NCI-H748 (cell line): Measurements from ENCODE around the gene NF2.

ENCODE experiments used
- DNase-seq: peaks from one replicate; lab custom pipeline; 2025; ENCODE audit not compliant: unreplicated experiment; lab: John Stamatoyannopoulos, UW

The NF2 gene

DNA sequence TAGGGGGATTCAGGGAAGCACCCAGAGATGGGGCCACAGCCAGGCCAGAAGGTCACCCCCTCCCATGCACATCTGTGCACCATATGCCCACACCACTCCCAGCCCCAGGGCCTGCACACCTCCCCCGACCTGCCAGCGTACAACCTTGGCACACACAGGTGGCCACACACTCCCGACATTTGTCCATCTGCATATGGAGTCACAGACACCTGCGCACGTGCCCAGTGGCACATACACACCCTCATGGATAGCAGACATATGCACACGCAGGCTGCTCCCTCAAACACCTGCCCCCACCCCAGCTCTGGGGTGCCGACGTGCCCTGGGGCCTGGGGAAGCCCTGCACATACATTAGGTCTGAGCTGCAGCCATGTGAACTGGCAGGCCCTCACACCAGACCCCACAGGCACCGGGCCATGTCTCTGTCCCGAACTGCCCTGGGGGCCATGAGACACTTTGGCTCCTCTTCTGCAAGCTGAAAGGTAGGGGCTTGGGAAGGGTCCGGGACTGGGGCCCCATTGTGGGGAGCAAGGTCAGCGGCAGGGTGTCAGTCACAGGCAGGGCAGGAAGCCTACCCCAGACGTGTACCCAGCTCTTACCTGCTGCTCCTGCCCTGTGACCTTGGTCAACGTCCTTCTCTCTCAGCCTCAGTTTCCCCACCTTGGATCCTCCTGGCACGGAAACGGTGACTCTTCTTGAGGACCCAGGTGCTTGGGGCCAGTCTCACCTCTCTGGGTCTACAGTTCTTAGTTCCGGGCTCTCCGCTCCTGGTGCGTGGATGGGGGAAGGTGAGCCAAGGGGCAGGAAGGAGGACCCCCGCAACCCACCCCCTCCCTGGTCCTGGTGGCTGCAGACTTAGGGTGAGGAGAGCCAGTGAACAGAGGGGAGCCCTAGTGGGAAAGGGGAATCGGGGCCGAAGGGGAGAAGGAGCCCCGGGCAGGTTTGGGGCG is 115.8 kb downstream of the NF2 start:
- no peak for DNase-seq

DNA sequence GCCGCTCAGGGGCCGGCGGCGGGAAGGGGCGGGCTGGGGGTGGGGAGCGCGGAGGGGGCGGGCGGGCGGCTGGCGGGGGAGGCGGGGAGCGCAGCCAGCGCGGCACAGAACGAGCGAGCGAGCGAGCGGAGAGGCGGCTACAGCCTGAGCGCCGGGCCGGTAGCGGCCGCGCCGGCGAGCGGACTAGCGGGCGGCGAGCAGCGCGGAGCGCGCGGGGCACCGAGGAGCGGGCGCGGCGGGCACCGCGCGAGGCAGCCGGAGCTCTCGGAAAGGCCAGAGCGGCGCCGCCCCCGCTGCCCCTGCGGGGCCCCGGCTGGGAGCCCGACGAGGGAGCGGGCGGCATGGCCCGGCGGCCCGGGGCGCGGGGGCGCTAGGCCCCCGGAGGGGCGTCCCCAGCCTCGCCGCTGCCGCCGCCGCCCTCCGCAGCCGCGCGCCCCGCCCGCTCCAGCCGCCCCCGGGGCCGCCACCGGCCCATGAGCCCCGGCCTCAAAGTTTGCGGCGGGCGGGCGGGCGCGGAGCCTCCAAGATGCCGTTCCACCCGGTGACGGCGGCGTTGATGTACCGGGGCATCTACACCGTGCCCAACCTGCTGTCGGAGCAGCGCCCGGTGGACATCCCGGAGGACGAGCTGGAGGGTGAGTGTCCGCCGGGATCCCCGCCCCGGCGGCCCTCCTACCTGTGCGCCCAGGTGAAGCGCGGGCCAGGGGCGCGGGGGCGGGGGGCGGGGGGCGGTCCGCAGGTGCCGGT is 116.6 kb downstream of the NF2 start, which contains the start of gene CABP7:
CABP7 (plus strand) TSS at position 105 of the 747 bp plus-strand sequence; CDS start at position 527, 422 bp downstream.
- peak; percentile 26 for DNase-seq

DNA sequence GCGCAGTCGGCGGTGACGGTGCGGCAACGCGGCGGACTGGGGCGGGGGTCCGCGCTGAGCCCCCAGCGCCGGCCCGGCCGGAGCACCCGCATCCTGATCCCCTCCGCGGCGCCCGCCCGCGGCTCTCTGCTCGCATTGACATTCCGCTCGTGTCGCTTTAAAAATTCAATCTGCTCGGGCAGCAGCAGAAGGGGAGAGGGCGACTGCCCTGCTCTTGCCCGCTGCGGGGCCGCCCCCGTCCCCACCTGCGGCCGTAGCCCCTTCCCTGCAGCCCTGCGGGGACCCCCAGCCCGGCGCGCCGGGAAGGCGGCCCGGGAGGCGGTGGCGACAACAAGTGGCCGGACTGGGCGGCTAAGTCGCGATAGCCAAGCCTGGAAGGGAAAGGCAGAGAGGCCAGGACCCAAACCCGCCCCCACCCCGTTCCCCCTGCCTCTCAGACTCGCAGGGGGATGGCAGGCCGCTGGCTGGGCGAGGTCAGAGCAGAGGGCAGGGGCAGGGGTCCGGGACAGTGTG is 117.4 kb downstream of the NF2 start:
- DNase-seq, result peak; percentile 13

DNA sequence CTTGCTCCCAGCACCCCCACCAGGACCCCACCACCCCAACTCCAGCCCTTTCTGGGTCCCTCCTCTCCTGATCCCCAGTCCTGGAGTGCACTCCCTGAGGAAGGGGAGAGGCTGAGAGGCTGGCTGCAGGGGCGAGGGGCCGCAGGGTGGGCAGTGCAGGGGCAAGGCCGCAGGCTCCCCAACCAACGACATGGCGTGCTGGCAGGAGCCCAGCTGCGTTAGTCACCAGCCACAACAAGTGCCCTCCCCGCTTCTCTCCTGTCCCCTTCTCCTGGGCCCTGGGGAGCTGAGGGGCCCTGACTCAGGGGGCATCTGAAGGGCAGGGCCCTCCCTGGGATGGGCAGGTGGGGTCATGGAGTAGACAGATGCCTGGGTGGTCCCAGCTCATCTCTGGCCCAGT is 118.7 kb downstream of the NF2 start:
- DNase-seq, result no peak

DNA sequence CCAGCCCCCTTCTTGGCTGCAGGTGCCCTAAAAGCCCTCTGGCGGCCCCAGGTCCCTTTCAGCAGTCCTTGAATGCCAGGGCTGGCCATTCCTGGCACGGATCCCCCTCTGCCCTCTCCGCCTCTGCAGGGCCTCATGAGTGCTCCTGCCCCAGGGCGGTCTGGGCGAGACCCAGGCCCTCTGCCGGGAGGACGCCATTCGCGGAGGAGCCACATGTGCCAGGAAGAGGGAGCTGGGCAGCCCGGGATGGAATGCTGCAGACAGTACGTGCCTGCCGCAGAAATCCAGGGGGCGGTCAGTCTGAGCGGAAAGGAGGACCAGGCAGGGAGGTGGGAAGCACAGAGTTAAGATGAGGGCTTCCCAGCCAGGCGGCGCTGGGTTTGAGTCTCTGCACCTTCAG is 119.2 kb downstream of the NF2 start:
- DNase-seq, result no peak

DNA sequence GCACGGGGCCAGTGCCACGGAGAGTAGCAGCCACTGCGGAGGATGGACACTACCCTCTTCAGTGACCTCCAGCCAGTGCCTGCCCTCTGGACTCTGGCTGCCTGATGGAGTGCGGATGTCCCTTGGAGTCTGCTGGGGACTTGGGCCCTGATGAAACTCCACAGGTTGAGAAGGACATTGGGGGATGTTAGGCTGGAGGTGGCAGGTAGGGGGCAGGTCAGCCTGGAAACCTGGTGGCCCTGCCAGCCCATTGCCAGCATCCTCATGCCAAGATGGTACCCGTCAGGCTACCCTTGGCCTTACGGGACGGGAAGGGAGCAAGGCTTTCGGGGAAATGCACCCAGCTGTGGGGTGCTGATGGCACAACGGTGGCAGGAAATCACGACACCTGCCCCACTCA is 120.3 kb downstream of the NF2 start:
- no peak for DNase-seq

DNA sequence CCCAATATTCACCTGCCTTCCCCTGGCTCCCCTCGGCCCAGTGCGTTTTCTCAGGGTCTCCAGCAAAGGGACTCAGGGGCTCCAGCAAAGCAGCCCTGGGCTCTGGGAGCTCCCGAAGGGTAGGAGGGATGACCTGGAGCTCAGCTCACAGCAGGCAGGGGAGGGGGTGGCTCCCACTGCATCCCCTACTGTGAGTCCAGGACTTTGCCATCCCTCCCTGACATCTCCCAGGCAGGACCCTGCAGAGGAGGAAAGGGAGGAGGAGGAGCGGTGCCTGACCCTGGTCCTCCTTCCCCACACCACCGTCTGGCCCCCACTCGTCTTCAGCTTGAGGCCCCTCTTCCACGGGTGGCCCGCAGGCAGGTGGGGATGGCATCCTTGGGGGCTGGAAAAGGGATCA is 121.4 kb downstream of the NF2 start:
- DNase-seq, result no peak

DNA sequence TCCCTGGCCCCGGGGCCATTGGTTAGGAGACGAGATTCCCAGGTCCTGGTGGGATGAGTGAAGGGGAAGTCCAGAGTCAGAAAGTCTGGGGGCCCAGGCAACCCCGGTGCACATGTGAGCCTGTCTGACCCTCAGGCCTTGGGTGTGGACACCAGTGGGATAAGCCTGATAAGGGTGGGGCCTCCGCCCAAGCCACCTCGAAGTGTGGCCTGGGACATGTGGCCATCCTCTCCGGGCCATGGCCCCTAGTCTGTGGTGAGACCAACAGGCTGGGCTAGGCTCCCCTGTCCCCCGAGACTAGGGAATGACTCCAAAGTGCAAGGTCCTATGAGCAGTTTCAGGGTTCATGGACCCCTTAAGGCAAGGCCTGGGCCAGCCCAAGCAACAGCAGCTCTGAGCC is 122.7 kb downstream of the NF2 start:
- no peak for DNase-seq

DNA sequence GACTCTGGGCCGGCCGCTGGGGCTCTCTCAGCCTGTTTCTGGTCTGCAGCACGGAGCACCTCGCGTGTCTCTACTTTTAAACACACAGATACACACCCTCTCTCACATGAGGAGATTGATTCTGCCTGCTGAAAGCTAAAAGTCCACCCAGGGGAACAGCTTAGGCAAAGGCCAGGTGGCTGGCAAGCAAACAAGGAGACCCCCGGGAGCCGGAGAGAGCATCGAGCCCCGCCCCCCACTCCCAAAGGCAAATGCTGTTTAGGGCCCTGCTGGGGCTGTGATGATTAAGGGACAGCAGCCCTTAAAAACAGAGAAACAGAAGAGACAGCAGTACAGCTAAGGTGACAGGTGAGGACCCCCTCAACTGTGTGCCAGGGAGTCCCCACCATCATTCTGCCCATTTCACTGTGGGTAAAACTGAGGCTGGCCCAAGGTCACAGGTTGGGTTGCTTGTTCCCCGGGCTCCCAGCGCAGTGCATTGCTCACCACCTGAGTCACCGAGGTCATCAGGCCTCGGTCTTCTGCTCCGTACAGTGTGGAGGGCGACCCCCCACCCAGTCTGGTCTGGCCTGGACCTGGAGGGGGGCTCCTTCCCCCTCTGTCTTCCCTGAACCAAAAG is 123.2 kb downstream of the NF2 start:
- DNase-seq, result no peak

DNA sequence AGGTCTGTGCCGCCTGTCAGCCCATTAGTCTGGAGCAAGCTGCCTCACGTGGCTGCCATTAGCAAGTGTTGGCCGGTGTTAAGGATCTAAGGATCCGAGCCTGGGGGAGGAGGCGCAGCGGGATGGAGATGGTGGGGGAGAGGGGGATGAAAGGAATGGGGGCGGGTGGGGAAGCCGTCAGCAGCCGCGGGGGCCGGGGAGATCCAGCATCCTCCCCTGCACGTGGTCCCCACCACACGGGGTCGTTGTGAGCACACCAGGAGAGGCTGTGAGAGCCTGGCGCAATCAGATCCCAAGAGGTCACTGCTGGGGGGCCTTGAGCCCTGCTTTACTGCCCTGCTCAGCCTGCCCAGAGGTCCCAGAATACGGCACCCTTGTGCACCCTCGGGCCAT is 123.7 kb downstream of the NF2 start:
- no peak for DNase-seq

DNA sequence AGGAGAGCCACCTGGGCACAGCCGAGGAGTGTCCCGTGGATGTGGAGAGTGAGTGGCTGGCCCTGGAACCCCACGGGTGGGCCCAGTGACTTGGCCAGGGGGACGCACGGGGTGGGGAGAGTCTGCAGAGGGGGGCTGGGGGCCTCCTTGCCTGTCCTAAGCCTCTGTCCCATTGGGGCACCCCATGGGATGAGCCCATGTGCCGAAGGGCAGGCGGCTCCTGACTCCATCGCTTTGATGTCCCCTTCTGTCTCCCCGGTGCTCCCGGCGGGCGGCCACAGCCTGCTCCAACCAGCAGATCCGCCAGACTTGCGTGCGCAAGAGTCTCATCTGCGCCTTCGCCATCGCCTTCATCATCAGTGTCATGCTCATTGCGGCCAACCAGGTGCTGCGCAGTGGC is 125.7 kb downstream of the NF2 start:
- no peak for DNase-seq

DNA sequence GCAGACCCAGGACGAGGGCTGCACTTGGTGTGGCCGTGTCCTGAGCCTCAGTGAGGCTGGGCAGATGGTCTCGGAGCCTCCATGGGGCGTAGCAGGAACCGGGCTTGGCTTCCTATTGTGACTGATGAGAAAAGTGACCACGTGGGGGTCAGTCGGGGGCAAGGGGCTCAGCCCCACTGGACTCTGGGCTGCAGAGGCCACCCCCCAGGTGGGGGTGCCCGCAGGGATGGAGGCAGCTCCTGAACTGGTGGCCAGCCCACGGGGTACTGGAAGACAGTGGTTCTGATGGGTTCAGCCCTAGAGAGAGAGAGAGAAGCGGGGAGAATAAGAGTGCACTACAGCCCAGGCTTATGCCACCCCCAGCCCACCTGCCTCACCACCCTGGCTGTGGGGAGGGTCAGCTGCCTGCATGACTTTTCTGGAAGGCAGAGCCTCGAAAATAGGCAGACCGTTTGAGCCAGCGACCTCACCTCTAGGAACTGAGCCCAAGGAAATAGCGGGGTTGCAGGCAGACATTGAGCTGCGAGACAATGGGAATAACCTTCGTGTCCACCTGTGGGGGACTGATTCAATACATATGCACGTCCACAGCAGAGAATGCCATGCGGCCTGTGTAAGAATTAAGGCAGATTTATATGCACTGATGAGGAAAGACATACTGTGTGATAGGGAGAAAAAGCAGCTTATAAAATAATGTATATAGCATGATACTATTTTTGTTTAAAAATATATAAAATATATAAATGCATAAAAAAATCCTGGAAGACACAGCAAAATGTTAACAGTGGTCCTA is 127.8 kb downstream of the NF2 start:
- DNase-seq, result no peak

DNA sequence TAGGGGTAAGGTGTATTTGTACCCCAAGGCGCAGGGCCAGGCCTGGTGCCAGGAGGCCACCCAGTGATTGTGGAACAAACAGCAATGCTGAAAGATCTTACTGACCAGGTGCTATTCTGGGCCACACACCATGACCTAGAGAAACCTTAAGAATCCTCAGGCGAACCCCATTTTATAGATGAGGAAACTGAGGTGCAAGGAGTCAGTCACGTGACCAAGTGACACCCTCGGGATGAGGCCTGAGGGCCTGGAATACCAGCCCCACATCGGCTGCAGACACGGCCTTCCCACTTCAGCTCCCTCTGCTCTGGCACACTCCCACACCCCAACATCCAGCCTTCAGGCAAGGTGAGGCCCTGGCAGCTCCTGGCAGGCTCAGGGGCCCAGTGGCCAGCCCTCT is 129.4 kb downstream of the NF2 start:
- DNase-seq, result no peak

DNA sequence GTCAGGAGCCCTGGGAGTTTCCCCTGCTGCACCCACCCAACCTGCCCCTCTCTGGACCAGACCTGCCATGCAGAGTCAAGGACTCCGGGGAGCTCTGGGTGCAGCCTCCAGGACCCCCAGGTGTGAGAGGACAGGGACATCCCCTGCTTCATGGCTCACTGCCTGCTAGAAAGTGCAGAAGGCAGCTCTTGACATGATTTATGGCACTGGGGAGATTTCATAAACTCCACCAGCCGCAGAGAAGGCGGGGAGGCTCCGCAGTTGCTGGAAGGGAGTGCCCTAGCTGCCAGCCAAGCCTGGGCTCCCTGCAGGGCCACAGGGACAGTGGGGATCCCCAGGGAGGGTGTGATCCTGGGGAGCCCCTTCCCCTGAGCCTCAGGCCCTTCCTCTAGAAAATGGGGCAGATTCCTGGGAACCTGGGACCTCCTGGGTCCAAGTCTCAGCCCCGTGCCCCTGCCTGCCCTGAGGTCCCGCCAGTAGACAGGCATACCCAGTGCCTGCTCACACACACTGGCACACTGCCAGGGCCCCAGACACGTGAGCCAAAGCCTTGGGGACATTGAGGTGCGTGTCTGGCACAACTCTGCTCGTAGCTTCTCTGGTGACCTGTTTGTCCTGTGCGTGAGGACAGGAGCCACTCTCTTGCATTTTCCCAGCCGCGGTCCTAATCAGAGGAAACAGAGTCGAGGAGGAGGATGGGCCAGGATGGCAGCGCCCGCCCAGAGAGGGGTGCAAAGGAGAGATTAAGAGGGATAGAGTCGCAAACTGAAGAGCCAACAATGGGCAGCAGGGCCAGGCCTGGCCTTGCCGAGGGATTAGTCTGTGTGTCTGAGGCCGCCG is 130.1 kb downstream of the NF2 start:
- no peak for DNase-seq

DNA sequence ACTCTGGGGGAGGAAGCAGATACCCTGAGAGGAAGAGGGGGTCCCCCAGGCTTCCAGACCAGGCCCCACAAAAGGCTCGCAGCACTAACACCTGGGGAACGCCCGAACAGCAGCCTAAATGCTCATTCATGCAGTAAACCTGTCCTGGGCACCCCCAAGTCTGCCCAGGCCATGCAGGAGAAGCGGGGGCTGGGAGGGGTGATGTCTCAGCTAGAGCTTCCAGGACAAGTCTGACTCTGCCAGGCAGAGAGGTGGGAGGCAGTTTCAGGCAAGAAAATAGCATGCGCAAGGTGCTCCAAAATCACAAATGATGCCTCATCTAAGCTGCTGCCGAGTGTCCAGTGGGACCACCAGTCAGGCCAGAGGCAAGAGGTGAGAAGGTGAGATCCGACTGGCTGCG is 131.0 kb downstream of the NF2 start:
- DNase-seq, result no peak

DNA sequence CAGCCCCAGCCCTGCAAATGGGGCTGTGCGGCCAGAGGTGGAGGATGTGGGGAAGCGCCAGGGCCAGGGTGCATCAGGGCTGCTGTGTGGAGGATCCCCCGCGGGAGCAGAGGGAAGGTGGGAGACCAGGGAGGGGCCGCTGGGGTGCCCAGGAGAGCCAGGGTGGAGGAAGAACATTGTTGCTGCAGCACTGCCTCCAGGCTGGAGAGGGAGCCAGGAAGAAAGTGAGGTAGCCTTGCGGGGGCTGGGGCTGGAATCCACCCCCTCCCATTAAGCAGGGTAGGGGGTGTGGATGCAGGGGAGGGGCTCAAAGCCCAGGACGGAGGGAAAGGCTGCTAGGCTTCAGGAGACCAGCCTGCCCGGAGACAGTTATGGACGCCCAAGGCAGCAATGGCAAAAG is 131.4 kb downstream of the NF2 start:
- DNase-seq, result no peak

DNA sequence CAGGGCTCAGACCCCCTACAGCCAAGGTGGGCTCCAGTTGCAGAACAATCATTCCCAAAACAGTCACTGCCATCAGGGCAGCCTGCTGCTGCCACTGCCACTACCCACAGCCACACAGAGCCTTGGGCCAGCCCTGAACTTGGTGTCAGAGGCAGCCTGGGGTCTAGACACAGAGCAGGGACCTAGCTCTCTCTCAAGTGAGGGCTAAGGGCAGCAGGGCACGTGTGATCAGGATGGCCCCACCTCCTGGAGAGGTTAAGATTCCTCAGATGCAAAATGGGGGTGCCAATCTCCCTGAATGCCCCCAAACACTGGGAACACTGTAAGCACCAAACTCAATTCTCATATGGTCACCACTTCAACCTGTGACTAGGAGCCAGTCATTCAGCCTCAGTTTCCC is 132.0 kb downstream of the NF2 start:
- DNase-seq, result no peak

DNA sequence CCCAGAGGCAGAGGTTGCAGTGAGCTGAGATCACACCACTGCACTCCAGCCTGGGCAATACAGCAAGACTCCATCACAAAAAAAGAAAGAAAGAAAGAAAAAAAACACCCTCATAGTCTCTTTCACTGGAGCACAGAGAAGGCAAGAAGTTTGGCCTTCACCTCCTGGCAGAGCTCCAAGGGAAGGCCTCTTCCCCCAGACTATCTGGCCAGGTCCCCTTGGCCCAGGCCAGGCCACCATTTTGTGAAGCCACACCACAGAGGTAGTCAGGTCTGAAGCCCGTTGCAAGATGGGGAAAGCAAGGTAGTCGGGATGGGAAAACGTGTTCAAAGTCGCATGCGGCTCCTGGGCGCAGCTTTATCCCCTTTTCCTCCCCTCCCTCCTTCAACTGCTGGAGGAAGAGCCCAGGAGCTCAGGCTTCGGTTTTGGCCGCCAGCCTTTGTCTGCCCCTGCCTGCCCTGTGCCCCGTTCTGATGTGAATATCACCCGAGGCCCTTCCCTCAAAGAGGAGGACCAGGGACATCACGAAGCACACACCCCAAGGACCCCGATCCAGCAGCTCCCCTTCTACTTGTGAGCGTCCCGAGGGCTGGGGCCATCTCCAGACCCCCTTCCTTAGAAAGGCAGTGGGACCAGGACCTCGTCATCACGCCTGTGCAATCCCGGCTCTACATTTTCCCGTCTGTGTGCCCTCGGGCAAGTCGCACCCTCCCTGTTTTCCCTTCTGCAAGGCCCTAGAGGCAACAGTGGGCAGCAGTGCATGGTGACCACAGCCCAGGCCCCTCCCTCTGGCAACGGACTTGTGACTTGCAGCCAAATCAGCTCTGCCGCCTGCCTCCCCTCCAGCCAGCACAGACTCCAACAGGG is 134.1 kb downstream of the NF2 start:
- DNase-seq, result no peak
